ENCODE data around the gene GPC6.

Gene GPC6

DNA sequence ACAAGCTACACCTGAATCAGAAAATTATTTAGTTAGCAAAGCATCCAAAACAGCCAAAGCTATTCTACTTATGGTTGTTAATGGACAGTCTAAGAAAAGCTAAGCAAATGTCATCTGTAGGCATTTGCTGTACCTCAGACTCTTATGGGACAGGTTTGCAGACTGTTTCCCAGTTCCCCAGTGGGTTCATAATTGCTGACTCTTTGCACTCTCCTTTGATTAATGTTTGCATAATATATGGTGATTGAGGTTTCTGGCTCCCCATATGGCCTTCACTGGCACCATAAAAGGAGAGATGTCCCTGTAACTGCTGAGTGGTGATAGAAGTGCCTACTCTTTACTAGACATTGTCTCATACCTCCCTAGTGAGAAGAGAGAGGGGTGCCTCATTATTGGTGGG, 142.1 kb downstream of the GPC6 start:
- DNase-seq (ENCODE audit: low read depth in 2 of 2): no peak

DNA sequence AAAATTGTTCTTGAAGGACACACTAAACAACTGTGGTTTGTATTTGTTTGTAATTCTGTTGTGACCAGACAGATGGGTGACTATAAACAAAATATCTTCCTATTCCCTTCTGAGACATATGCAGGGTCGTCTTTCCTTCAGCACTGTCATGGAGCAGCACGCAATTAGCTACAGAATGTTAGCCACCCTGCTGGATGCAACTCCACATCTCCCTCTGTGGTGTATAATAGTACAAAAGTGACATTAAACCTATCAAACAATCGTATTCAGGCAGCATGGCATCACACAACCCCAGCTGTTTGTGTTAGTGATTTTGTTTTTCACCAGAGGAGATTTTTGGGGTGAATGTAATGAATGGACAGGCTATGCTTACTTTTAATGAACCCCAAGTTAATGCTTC, 146.2 kb downstream of the GPC6 start:
- no peak for DNase-seq (ENCODE audit: low read depth in 2 of 2)

DNA sequence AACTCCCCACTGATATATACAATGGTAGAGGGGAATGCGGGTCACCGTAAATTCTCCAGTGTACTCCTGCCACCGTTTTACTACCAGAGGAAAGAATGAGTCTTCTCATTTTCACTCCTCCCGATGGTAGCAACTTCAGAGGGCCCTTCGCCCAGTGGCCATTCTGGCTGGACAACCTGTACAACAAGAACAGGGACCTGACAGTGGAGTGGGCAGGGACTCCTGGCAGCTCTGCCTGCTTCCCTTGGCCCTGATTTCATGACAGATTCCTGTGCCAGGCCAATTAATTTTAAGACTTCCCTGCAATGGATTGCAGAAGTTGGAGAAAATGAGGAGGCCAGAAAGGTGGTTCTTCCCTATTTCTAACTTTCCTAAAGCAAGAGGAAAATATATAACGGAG, 148.9 kb downstream of the GPC6 start:
- no peak for DNase-seq (ENCODE audit: low read depth in 2 of 2)

DNA sequence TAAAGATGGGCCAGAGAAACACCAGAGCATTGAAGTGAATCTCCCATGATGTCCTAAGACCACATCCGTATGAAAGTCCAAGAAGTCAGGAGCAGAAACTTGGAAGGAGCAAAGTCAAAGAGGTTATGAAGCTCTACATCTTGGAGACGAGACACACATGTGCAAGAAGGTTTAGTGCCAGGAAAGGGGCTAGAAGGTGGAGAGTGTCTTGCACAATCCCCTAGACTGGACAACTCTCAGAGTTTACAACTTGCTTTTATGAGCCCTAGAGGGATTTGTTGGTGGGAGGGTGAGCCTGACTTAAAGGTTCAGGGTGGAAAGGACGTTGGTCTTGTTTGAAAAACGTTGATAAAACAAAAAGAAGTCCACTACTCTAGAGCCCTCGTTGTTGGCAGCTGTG, 150.6 kb downstream of the GPC6 start:
- DNase-seq (ENCODE audit: low read depth in 2 of 2): no peak

DNA sequence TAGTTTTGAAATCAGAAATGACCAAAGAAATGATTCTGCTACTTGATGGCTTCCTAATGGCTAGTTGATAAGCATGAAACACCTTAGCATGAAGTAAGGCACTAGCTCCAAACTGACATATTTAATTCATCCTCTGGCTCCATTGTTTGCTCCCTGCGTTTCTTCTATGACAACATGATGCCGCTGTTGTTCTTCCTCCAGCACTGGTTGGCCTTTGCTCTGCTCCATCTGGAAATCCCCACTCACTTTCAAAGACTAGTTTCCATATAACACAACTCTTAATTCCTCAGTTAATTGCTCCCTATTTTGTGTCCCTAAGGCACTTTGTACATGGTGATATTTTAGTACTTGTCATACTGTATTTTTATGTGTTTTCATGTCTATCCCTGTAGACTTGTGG, 151.6 kb downstream of the GPC6 start:
- DNase-seq (ENCODE audit: low read depth in 2 of 2): no peak

DNA sequence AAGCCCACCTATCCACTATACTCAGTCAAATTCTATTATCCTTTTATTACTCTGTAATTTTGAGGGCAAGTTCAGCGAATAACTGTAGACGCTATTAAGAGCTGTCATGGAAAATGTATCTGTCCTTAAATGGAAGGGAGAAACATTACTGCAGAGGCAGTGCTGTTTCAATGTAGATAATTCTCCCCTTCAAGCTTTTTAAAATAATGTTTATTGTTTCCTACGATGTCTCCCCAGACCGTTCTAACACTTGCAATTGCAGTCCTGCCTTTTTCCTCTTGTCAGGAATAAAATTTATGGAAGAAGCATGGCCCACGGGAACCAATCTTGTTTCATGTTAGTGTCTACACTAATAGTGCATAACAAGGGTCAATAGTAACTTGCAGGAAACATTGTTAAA, 159.5 kb downstream of the GPC6 start:
- DNase-seq (ENCODE audit: low read depth in 2 of 2): no peak

DNA sequence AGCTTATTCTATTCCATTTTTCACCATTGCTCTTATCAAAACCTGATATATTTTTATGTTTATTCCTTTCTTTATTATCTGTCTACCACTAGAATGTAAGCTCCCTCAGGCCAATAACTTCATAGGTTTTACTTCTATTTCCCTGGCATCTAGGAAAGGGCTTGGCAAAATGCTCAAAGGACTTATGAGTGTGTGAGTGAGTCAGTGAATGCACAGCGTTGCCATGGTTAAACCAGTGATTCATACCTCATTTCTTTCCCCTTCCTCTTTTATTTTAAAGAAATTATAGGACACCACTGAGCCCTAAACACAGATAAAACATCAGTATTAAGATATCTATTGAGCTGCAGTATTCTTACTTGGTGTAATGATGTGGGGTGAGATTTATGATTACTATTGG, 162.1 kb downstream of the GPC6 start:
- no peak for DNase-seq (ENCODE audit: low read depth in 2 of 2)

DNA sequence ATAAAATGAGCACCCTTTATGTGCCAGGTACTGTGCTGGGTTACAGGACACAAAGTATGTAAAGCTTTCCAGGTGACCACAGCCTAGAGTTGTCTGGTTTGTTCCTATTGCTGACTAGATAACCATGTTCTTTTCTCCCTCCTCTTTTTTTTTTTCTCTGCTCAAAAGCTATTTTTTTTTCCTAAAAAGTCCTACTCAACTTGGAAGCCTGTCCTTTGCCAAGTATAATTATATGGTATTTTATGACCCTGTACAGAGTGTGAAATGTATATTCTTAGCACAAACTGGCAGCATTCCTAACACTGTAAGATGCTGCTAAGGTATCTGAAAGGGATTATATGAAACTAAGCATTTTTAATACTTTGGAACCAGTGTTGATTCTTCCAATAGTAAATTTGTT, 171.0 kb downstream of the GPC6 start:
- DNase-seq (ENCODE audit: low read depth in 2 of 2): no peak

DNA sequence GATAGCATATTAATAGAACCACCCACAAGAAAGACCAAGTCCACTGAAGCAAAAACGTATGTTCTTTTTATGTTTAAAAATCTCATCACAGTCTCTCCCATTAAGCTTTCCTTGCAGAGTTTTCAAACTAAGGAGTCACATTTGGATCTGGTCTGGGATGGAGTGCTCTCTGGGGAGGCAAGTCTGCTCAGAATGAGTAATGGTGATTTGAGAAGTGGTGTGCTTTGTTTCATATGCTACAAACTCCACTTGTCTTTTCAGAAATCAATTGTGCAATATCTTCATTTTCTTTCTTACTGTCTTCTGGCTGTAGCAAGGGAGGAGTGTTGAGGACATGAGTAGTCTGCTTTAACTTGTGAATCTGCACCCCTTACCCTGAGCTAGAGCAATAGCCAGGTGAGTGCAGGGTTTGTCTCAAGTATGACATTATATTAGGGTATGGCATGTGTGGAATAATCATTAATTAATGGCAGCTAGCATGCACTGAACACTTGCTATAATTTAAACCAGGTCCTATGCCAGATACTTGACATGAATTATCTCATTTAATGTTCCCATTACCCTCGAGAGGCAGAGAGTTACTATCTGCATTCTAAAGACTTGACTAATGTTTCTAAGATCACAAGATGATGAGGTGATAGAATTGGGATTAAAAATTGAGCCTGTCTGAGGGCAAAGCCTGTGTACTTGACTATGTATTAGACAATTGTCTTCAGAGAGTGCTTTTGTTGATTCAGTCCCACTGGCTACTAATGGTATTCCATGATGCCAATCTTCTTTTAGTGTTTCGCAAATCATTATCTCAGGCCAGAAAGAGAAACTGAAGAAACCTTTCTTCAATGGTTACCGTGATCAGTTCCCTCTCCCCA, 171.8 kb downstream of the GPC6 start:
- DNase-seq (ENCODE audit: low read depth in 2 of 2): no peak

DNA sequence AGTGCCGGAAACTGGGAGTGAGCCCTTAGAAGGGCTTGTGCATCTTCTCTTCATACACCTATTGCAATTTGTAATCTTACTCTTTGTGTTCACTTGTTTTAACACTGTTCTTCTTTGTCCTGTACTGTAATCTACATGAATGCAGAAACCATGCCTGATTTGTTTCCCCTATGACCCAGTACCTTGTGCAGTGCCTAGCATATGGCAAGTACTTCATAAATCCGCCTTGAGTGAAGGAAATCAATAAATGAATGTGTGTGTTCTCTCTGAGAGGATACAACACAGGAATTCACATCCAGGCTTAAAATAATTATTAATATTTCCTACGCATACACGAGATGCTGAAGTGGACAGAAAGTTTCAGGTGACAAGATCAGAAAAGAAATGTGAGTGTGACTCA, 172.6 kb downstream of the GPC6 start:
- no peak for DNase-seq (ENCODE audit: low read depth in 2 of 2)

DNA sequence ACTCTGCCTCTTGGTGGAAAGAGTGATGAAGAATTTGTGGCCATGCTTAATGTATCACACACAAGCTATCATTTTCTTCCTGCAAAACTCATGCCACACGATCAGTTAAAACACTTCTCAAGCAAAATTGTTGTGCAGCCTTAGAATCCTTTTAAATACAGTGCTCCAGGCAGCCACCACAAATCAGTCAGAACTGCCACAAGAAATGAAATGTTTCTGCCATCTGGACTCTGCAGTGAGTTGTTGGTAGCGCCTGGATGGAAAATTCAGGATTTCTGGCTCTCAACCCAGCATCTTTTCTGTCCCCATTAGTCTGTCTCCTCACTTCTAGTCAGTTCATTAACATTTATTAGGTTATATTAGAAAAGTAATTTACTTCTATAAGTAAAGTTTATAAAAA, 179.5 kb downstream of the GPC6 start:
- DNase-seq (ENCODE audit: low read depth in 2 of 2): no peak

DNA sequence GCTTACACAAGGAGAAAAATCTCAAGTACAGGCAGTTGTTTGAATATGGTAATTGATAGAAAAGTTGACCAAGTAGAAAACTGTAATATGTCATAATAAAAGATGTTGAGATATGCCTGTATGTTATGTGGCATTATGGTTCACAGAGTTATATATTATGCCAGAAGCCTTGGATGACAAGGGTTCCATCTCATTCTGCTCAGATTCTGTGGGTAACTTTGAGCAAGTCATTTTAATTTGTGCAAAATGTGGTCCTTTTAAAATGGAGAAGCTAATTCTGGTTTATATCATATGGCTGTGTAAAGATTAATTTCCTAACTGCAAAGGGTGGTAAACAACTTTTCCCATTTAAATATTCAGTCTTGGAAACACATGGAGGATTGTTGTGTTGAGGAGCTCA, 180.9 kb downstream of the GPC6 start:
- DNase-seq (ENCODE audit: low read depth in 2 of 2): no peak

DNA sequence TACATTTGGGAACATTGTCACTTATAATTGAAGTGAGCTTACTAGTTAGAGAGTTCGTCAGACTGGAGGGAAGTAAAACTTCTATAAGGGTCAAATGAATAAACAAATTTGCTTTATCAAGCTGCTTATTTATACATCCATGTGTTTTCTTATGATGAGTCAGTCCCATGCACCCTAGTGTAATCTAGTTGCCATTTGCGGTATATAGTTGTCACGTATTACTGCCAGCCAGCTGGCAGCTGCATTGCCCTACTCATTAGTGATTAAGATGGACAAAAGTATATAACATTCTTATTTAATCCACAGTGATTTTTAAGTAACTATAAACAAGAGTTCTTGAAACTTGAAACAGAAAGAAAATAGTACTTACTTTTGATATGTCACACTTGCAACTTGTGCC, 182.4 kb downstream of the GPC6 start:
- no peak for DNase-seq (ENCODE audit: low read depth in 2 of 2)

DNA sequence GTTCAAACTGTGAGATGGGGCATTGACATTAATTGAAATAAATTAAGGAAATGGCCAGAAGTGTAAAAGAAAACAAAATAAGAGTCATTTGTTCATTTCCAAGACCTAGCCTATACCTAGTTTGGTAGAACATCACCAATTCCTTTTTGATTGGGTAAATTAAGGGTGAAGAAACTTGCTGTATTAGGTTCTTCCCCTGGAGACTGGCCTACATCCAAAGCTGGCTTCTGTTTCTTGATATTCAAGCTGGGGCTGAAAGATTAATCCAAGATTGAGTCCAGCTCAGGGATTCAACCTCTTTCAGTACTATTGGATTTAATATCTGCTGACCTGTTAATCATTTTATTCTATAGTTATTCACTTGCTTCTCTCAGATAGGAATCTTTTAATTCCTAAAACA, 183.2 kb downstream of the GPC6 start:
- DNase-seq (ENCODE audit: low read depth in 2 of 2): no peak

DNA sequence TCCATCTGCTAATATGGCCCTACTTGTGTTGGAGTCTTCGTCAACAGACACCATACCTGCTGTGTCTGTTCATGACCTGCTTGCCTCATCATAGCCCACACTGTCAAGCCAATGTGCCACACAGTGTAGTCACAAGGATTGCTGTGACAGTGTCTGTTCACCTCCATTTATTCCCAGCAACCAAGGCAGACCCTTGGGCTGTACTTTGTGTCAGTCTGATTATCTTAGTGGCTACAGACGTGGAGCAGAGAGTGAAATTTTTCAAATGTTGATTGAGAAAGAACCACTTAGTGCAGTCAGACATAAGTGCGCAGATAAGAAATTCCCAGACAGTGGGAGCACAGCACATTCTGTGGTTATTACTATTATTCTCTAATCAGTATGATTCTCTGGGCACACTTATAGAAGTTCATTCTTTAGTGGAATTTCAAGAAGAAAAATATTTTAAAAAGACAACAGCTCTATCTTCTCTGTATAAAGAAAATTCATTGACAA, 184.6 kb downstream of the GPC6 start:
- DNase-seq (ENCODE audit: low read depth in 2 of 2): no peak

DNA sequence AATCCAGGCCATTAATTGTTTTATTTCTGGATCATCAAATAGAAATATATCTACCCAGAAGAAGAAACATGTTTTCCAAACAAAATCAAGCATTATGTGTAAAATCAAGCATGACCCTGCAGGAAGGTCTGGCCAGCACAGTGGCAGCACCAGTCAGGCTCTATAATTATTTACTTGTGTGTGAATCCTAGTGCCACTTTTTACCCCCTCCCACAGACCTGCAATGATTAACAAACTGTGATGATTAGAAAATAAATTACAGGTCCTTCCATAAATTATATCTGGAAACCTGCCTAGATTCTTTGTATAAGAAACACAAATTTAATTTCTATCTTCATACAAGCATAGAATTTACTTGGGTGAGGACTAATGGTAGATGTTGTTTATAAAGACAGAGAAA, 186.1 kb downstream of the GPC6 start:
- DNase-seq (ENCODE audit: low read depth in 2 of 2): no peak

DNA sequence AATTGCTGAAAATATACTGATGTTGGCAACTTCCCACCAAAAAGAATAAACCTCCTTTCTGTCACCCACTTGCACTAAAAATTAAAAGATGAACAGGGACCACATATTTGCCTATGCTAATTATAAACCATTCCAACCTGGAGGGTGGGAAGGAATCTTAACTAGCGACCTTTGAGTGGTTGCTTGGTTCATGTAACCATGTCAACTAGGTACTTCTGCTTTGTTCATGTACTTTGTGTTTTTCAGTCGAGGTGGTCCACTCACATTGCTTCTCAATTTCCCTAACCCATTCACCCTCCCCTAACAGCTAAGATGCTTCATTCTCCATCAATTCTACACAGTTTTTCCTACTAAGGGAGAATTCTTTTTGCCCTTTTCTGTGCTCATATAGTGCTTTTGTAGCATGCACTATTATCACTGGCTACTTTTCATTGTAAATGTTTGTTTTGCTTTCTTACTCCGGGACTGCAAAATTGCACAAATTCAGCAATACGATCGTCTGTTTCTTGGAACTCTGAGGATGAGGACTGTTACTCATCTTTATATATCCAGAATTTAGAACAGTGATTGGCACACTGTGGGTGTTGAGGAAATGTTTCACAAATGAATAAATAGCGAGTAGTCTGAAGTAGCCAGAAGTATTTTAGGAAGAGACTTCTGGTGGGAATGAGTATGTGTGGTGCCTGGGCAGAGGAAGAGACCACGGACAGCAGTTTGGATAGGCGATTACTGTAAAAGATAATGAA, 187.5 kb downstream of the GPC6 start:
- DNase-seq (ENCODE audit: low read depth in 2 of 2): no peak

DNA sequence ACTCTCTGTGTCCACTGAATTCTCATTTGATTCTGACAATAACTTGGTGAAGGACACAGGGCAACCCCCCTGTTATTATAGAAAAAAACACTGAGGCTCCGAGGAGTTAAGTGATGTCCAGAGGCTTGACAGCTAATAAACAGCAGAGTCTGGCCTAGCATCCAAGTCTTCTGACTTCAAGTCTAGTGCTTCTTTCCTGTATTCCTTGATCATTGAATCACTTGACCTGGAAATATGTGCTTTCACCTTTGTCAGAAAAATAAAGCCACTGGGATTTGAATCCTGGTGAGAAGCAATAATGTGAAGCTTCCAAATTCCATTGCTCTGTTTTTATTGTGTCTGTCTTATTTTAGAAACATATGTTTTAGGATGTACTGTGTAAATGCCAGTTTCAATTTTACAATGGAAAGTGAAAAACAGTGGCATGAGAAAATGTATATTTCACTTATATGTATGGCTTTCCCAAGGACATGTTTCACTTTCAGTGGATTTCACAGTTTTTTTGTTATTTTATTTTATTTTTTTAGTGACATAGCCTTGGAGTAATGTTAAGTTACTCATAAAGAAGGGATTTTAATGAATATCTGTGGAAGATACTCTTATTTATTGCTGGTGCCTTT, 190.2 kb downstream of the GPC6 start:
- DNase-seq (ENCODE audit: low read depth in 2 of 2): no peak

DNA sequence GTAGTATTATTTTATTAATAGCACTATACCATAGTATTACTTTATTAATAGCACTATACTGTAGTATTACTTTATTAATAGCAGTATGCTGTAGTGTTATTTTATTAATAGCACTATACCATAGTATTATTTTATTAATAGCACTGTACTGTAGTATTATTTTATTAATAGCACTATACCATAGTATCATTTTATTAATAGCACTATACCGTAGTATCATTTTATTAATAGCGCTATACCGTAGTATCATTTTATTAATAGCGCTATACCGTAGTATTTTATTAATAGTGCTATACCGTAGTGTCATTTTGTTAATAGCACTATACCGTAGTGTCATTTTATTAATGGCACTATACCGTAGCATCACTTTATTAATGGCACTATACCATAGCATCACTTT, 191.8 kb downstream of the GPC6 start:
- no peak for DNase-seq (ENCODE audit: low read depth in 2 of 2)

DNA sequence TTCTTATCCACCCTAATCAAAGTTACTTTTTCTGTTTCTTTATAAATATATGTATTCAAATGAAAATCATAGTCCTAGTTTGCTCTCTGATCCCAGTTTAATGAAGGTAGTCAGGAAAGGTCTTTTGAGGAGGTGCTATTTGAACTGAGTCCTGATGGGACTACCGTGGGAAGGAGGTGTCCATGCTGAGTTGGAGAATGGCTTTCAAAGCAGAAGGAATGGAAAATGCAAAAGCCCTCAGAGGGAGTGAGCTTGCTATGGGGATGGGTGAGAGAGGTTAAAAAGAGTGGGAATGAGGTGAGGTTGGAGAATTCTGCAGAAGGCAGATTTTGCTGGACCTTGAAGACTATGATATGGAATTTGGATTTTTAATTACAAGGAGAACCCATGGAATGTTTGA, 193.6 kb downstream of the GPC6 start:
- DNase-seq (ENCODE audit: low read depth in 2 of 2): no peak

DNA sequence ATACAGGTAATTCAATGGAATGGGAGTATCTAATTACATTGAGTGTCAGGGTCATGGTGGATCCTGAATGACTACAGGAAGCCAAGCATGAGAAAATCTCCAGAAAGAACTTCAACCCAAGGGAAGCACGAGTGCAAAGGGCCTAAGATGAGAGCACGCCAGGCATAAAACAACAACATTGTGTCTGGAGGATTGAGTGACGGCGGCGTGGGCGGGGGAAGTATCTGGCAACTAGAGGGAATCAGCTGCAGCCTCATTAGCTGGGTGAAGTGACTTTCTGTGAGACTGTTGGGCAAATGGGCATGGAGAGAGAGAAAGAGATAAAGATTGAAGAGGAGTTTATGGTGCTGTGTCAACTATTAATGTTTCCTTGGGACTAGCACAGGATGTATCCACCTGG, 194.3 kb downstream of the GPC6 start:
- no peak for DNase-seq (ENCODE audit: low read depth in 2 of 2)

DNA sequence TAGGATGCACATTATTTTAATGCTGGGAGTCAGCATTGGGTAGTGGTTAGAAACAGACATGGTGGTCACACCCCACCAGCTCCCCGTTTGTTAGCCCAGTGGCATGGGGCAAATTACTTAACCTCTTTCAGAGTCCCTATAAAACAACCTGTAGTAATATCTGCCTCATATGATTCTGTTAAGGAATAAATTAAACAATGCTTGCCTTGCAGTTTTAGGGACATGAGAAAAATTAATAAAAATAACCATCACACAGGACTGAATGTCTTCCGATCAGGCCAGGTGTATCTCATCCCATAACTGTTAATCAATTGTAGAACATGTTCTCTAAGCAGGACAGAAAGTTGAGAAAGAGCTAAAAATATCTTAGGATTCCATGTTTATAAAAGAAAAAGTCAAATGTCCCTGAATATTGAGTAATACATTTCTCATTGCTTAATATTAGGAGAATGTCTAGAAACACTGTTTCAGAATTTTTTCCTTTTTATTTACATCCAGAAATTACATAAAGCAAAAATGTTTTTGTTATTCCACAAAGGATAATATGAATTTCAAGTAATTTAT, 196.5 kb downstream of the GPC6 start:
- no peak for DNase-seq (ENCODE audit: low read depth in 2 of 2)

All from activated CD8-positive, alpha-beta memory T cell treated with anti-CD3 and anti-CD28 coated beads for 4 hours (primary cell).